Activated naive CD8-positive, alpha-beta T cell treated with anti-CD3 and anti-CD28 coated beads for 36 hours (primary cell): ENCODE data around the gene ACTA1. TPM values are rescaled to one million over a fixed set of nuclear protein-coding genes. Genes with fewer than 3 reads are reported as not detected.

Source experiments
- DNase-seq: peaks from one replicate; pipeline ENCODE4 v3.0.0; 2021
- H3K27ac Mint-ChIP-seq: one replicate; pipeline ENCODE4 v1.8.0; 2022; ENCODE audit warnings: mild to moderate bottlenecking, moderate library complexity, mixed read lengths
- H3K27me3 Mint-ChIP-seq: one replicate; pipeline ENCODE4 v1.8.0; 2022; ENCODE audit warnings: mild to moderate bottlenecking, mixed read lengths
- H3K36me3 Mint-ChIP-seq: one replicate; pipeline ENCODE4 v1.8.0; 2021; ENCODE audit warnings: mild to moderate bottlenecking, mixed read lengths
- H3K4me1 Mint-ChIP-seq: one replicate; pipeline ENCODE4 v1.8.0; 2021; ENCODE audit warnings: mixed read lengths
- H3K4me3 Mint-ChIP-seq: one replicate; pipeline ENCODE4 v1.8.0; 2022; ENCODE audit warnings: mild to moderate bottlenecking, moderate library complexity, mixed read lengths
- H3K9me3 Mint-ChIP-seq: one replicate; pipeline ENCODE4 v1.8.0; 2022; ENCODE audit warnings: mixed read lengths
- total RNA-seq, 2 experiments: library from RNA; stranded (reverse); gene quantifications; one replicate each; pipeline ENCODE4 v1.2.3, GENCODE V29; 2021

ACTA1 gene
- total RNA-seq, 2 experiments from 2014 or later: not detected

- Mint-ChIP-seq H3K4me3 (no peak overlapping the region), H3K4me1 (peaks cover 5% of the 10 kb centered on the region), H3K9me3 (no peaks in the 10 kb centered on the region), H3K36me3 (peaks cover 5% of the 10 kb centered on the region), H3K27ac (no peak overlapping the region), H3K27me3 (no peaks in the 10 kb centered on the region)
- no peak for DNase-seq
Measured at GRCh38 chr1:229454056-229454455, 20.2 kb upstream of the ACTA1 start.

GRCh38 chr1:229452956-229453801 is 19.3 kb upstream of the ACTA1 start:
- Mint-ChIP-seq H3K36me3 (peaks cover 5% of the 10 kb centered on the region), H3K4me1 (peaks cover 9% of the 10 kb centered on the region), H3K4me3 (no peak overlapping the region), H3K9me3 (no peaks in the 10 kb centered on the region), H3K27me3 (no peaks in the 10 kb centered on the region), H3K27ac (no peak overlapping the region)
- no peak for DNase-seq

GRCh38 chr1:229448845-229449244 is 15.0 kb upstream of the ACTA1 start:
- no peak overlapping the region for H3K4me3 Mint-ChIP-seq
- no peaks in the 10 kb centered on the region for H3K27me3 Mint-ChIP-seq
- peaks cover 6% of the 10 kb centered on the region for H3K4me1 Mint-ChIP-seq
- no peaks in the 10 kb centered on the region for H3K9me3 Mint-ChIP-seq
- peaks cover 14% of the 10 kb centered on the region for H3K36me3 Mint-ChIP-seq
- no peak overlapping the region for H3K27ac Mint-ChIP-seq
- no peak for DNase-seq

- H3K9me3 Mint-ChIP-seq: no peaks in the 10 kb centered on the region
- peaks cover 6% of the 10 kb centered on the region for H3K4me1 Mint-ChIP-seq
- no peaks in the 10 kb centered on the region for H3K27me3 Mint-ChIP-seq
- H3K4me3 Mint-ChIP-seq: no peak overlapping the region
- no peak for DNase-seq
- no peak overlapping the region for H3K27ac Mint-ChIP-seq
- H3K36me3 Mint-ChIP-seq: peaks cover 14% of the 10 kb centered on the region
Measured at GRCh38 chr1:229448354-229448753, 14.5 kb upstream of the ACTA1 start.

- Mint-ChIP-seq H3K4me1 (peaks cover 6% of the 10 kb centered on the region), H3K27me3 (no peaks in the 10 kb centered on the region), H3K4me3 (no peak overlapping the region), H3K9me3 (no peaks in the 10 kb centered on the region), H3K27ac (no peak overlapping the region), H3K36me3 (peaks cover 14% of the 10 kb centered on the region)
- no peak for DNase-seq
Measured at GRCh38 chr1:229447809-229448252, 13.9 kb upstream of the ACTA1 start.

- Mint-ChIP-seq H3K36me3 (peaks cover 18% of the 10 kb centered on the region), H3K4me1 (peaks cover 17% of the 10 kb centered on the region), H3K4me3 (no peak overlapping the region), H3K9me3 (peaks cover under 1% of the 10 kb centered on the region), H3K27me3 (no peaks in the 10 kb centered on the region), H3K27ac (no peak overlapping the region)
- no peak for DNase-seq
Measured at GRCh38 chr1:229445828-229446227, 11.9 kb upstream of the ACTA1 start.

- H3K27me3 Mint-ChIP-seq: peaks cover 10% of the 10 kb centered on the region
- DNase-seq: no peak
- peak overlapping the region; percentile 85 for H3K27ac Mint-ChIP-seq
- H3K4me3 Mint-ChIP-seq: peak overlapping the region; percentile 59
- H3K4me1 Mint-ChIP-seq: peaks cover 26% of the 10 kb centered on the region
- H3K36me3 Mint-ChIP-seq: peaks cover 34% of the 10 kb centered on the region
- peaks cover 6% of the 10 kb centered on the region for H3K9me3 Mint-ChIP-seq
Measured at GRCh38 chr1:229440851-229441537, 7.1 kb upstream of the ACTA1 start.

- Mint-ChIP-seq H3K36me3 (peaks cover 31% of the 10 kb centered on the region), H3K9me3 (peaks cover 6% of the 10 kb centered on the region), H3K4me3 (no peak overlapping the region), H3K27ac (no peak overlapping the region), H3K27me3 (peaks cover 36% of the 10 kb centered on the region), H3K4me1 (peaks cover 30% of the 10 kb centered on the region)
- no peak for DNase-seq
Measured at GRCh38 chr1:229438021-229438420, 4.1 kb upstream of the ACTA1 start.

- H3K9me3 Mint-ChIP-seq: peaks cover 6% of the 10 kb centered on the region
- no peak overlapping the region for H3K4me3 Mint-ChIP-seq
- H3K36me3 Mint-ChIP-seq: peaks cover 31% of the 10 kb centered on the region
- no peak for DNase-seq
- H3K4me1 Mint-ChIP-seq: peaks cover 30% of the 10 kb centered on the region
- H3K27me3 Mint-ChIP-seq: peaks cover 42% of the 10 kb centered on the region
- H3K27ac Mint-ChIP-seq: no peak overlapping the region
Measured at GRCh38 chr1:229437443-229437842, 3.5 kb upstream of the ACTA1 start.

- H3K4me3 Mint-ChIP-seq: no peak overlapping the region
- peaks cover 24% of the 10 kb centered on the region for H3K4me1 Mint-ChIP-seq
- peaks cover 54% of the 10 kb centered on the region for H3K27me3 Mint-ChIP-seq
- peaks cover 29% of the 10 kb centered on the region for H3K36me3 Mint-ChIP-seq
- DNase-seq: no peak
- peaks cover 6% of the 10 kb centered on the region for H3K9me3 Mint-ChIP-seq
- no peak overlapping the region for H3K27ac Mint-ChIP-seq
Measured at GRCh38 chr1:229436201-229436600, 2.3 kb upstream of the ACTA1 start.

GRCh38 chr1:229434641-229435051 is 752 bp upstream of the ACTA1 start:
- Mint-ChIP-seq H3K27ac (no peak overlapping the region), H3K4me1 (peaks cover 17% of the 10 kb centered on the region), H3K36me3 (peaks cover 17% of the 10 kb centered on the region), H3K4me3 (no peak overlapping the region), H3K9me3 (peaks cover 2% of the 10 kb centered on the region), H3K27me3 (peaks cover 69% of the 10 kb centered on the region)
- DNase-seq: no peak

GRCh38 chr1:229433364-229434004 is 410 bp downstream of the ACTA1 start:
- Mint-ChIP-seq H3K27me3 (peaks cover 75% of the 10 kb centered on the region), H3K9me3 (no peaks in the 10 kb centered on the region), H3K4me1 (peaks cover 13% of the 10 kb centered on the region), H3K27ac (no peak overlapping the region), H3K4me3 (no peak overlapping the region), H3K36me3 (peaks cover 10% of the 10 kb centered on the region)
- DNase-seq: no peak

GRCh38 chr1:229432905-229433304 is 989 bp downstream of the ACTA1 start:
- H3K9me3 Mint-ChIP-seq: no peaks in the 10 kb centered on the region
- no peak overlapping the region for H3K27ac Mint-ChIP-seq
- H3K4me1 Mint-ChIP-seq: peaks cover 13% of the 10 kb centered on the region
- H3K4me3 Mint-ChIP-seq: no peak overlapping the region
- DNase-seq: no peak
- H3K27me3 Mint-ChIP-seq: peaks cover 80% of the 10 kb centered on the region
- peaks cover 5% of the 10 kb centered on the region for H3K36me3 Mint-ChIP-seq

- H3K4me3 Mint-ChIP-seq: peak overlapping the region; percentile 46
- no peaks in the 10 kb centered on the region for H3K9me3 Mint-ChIP-seq
- H3K4me1 Mint-ChIP-seq: peaks cover 12% of the 10 kb centered on the region
Measured at GRCh38 chr1:229432116-229432461, 1.8 kb downstream of the ACTA1 start.

More at GRCh38 chr1:229432116-229432461, 1.8 kb downstream of the ACTA1 start:
- DNase-seq: no peak
- Mint-ChIP-seq H3K27ac (no peak overlapping the region), H3K27me3 (peaks cover 86% of the 10 kb centered on the region), H3K36me3 (no peaks in the 10 kb centered on the region)
